Body of pancreas (tissue), 4 donors: ENCODE results near the gene GRIK2.

Experiments used
- CTCF ChIP-seq, 7 experiments: fragments of 450-650 bp in 4 of 7; fragments of 200-600 bp in 3 of 7; sonication (generic) in 3 of 7; IDR thresholded peaks; one replicate each; pipeline ENCODE4 v1.5.1; 2016 to 2019; ENCODE audit warnings: antibody characterized with exemption in 7 of 7
- POLR2A ChIP-seq, 3 donors: fragments of 450-650 bp; IDR thresholded peaks; one replicate each; pipeline ENCODE4 v1.6.1; 2016; ENCODE audit warnings: antibody characterized with exemption in 3 of 3, mild to moderate bottlenecking in 2 of 3

DNA sequence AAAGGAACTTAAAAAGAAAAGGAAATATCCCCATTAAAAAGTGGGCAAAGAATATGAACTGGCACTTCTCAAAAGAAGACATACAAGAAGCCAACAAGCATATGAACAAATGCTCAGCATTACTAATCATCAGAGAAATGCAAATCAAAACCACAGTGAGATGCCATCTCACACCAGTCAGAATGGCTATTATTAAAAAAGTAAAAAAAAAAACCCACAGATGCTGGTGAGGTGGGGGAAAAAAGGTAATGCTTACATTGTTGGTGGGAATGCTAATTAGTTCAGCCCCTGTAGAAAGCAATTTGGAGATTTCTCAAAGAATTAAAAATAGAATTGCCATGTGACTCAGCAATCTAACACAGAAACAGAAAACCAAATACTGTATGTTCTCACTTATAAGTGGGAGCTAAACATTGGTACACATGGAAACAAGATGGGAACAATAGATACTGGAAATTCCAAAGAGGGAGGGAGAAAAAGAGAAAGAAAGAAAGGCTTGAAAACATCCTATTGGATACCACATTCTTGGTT, 437.1 kb downstream of the GRIK2 start:
- TF ChIP-seq POLR2A (IDR thresholded peaks at IDR 0.05) (no peak), CTCF (IDR thresholded peaks at IDR 0.05) (no peak)
